Measurements from ENCODE around the gene SPATA4. TPM values are rescaled to one million over a fixed set of nuclear protein-coding genes. Genes with fewer than 3 reads are reported as not detected.

The SPATA4 gene
- total RNA-seq, 2 experiments from 2014 or later: not detected

- TF ChIP-seq, protein P1, sequence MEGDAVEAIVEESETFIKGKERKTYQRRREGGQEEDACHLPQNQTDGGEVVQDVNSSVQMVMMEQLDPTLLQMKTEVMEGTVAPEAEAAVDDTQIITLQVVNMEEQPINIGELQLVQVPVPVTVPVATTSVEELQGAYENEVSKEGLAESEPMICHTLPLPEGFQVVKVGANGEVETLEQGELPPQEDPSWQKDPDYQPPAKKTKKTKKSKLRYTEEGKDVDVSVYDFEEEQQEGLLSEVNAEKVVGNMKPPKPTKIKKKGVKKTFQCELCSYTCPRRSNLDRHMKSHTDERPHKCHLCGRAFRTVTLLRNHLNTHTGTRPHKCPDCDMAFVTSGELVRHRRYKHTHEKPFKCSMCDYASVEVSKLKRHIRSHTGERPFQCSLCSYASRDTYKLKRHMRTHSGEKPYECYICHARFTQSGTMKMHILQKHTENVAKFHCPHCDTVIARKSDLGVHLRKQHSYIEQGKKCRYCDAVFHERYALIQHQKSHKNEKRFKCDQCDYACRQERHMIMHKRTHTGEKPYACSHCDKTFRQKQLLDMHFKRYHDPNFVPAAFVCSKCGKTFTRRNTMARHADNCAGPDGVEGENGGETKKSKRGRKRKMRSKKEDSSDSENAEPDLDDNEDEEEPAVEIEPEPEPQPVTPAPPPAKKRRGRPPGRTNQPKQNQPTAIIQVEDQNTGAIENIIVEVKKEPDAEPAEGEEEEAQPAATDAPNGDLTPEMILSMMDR (IDR thresholded peaks at IDR 0.05): no peak
- intact Hi-C loops (cut with micrococcal nuclease): no loop called here
- peaks cover 5% of the 10 kb centered on the region for H3K27me3 Mint-ChIP-seq
Measured at GRCh38 chr4:176134670-176135069, 60.7 kb downstream of the SPATA4 start.

More at GRCh38 chr4:176134670-176135069, 60.7 kb downstream of the SPATA4 start:
- no peak for ATAC-seq
- no peak for DNase-seq
- H3K36me3 Mint-ChIP-seq (ENCODE audit: low read depth): no peaks in the 10 kb centered on the region
- CTCF ChIA-PET: no interaction called here
- POLR2A ChIA-PET: no interaction called here
- H3K9me3 Mint-ChIP-seq: no peaks in the 10 kb centered on the region
- H3K4me1 Mint-ChIP-seq (ENCODE audit: low read depth): no peaks in the 10 kb centered on the region
- H3K4me3 Mint-ChIP-seq: no peak overlapping the region
- H3K27ac Mint-ChIP-seq: no peak overlapping the region

Other genes with a start within 250 kb of the SPATA4 start
- 1 to 10 TPM in 1 of 2 experiments, under 1 TPM in 1; 0.63 to 1.5 TPM for gene WDR17, start 129.7 kb downstream of the SPATA4 start, total RNA-seq
- not detected for gene ASB5, start 73.6 kb upstream of the SPATA4 start, total RNA-seq
- 100 to 1,000 TPM; 153 to 155 TPM for gene SPCS3, start 124.4 kb upstream of the SPATA4 start, total RNA-seq